SK-N-SH (cell line): ENCODE data around the gene IMPACT.

Experiments
- CHD2 ChIP-seq: fragments of 150-350 bp; IDR thresholded peaks from 2 replicates; pipeline ENCODE4 v1.6.1; 2018; ENCODE audit warnings: low read length; ENCODE audit not compliant: partially characterized antibody
- ELF1 ChIP-seq: IDR thresholded peaks from 2 replicates; pipeline ENCODE4 v1.4.0; 2012
- EP300 ChIP-seq, 2 experiments: IDR thresholded peaks; 2 replicates each; pipeline versions ENCODE4 v1.4.0 to v1.6.1; 2012; ENCODE audit warnings: borderline replicate concordance in 1 of 2, low read depth in 1 of 2, low read length in 1 of 2
- EZH2phosphoT487 ChIP-seq: fragments of 200-600 bp; sonication (generic); IDR thresholded peaks from 2 replicates; pipeline ENCODE4 v1.6.1; 2017; ENCODE audit warnings: low read depth, mixed run types, mild to moderate bottlenecking, antibody characterized with exemption, moderate library complexity, borderline replicate concordance
- NRF1 ChIP-seq: IDR thresholded peaks from 2 replicates; pipeline ENCODE4 v1.6.1; 2012; ENCODE audit warnings: low read depth, mild to moderate bottlenecking, low read length
- POLR2AphosphoS5 ChIP-seq: IDR thresholded peaks from 2 replicates; pipeline ENCODE4 v1.6.1; 2012; ENCODE audit warnings: low read depth, low read length
- REST ChIP-seq: IDR thresholded peaks from 2 replicates; pipeline ENCODE4 v1.6.1; 2012; ENCODE audit warnings: mild to moderate bottlenecking, low read depth, low read length, moderate library complexity
- RXRA ChIP-seq: IDR thresholded peaks from 2 replicates; pipeline ENCODE4 v1.4.0; 2012; ENCODE audit warnings: low read depth, mild to moderate bottlenecking, borderline replicate concordance
- TF ChIP-seq, protein P1 (sequence below): fragments of 200-600 bp; sonication (generic); IDR thresholded peaks from 2 replicates; pipeline ENCODE4 v1.6.1; 2017; ENCODE audit warnings: antibody characterized with exemption, mild to moderate bottlenecking, moderate library complexity

GRCh38 chr18:24432618-24433017 is 6.1 kb downstream of the IMPACT start:
- TF ChIP-seq, protein P1, sequence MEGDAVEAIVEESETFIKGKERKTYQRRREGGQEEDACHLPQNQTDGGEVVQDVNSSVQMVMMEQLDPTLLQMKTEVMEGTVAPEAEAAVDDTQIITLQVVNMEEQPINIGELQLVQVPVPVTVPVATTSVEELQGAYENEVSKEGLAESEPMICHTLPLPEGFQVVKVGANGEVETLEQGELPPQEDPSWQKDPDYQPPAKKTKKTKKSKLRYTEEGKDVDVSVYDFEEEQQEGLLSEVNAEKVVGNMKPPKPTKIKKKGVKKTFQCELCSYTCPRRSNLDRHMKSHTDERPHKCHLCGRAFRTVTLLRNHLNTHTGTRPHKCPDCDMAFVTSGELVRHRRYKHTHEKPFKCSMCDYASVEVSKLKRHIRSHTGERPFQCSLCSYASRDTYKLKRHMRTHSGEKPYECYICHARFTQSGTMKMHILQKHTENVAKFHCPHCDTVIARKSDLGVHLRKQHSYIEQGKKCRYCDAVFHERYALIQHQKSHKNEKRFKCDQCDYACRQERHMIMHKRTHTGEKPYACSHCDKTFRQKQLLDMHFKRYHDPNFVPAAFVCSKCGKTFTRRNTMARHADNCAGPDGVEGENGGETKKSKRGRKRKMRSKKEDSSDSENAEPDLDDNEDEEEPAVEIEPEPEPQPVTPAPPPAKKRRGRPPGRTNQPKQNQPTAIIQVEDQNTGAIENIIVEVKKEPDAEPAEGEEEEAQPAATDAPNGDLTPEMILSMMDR, result no peak
- no peak for TF ChIP-seq REST
- TF ChIP-seq EP300 (IDR thresholded peaks at IDR 0.05; ENCODE audit: borderline replicate concordance in 1 of 2, low read depth in 1 of 2, low read length in 1 of 2), result no peak
- TF ChIP-seq POLR2AphosphoS5, result no peak
- no peak for TF ChIP-seq ELF1
- no peak for TF ChIP-seq RXRA
- no peak for TF ChIP-seq NRF1
- no peak for TF ChIP-seq CHD2
- TF ChIP-seq EZH2phosphoT487, result no peak
